ENCODE measurements around the gene NRXN3. TPM values are rescaled to one million over a fixed set of nuclear protein-coding genes. Genes with fewer than 3 reads are reported as not detected.

Gene NRXN3
- polyA plus RNA-seq, 1 experiment: 7.0 TPM

- no peak for DNase-seq (ENCODE audit: low read depth)
- POLR2A ChIA-PET: no interaction called here
- no peak overlapping the region for H3K4me3 ChIP-seq (ENCODE audit: low read depth, low read length)
- no peaks in the 10 kb centered on the region for H3K36me3 ChIP-seq (ENCODE audit: control insufficient read depth, insufficient read depth, low read length)
- TF ChIP-seq, protein P1, sequence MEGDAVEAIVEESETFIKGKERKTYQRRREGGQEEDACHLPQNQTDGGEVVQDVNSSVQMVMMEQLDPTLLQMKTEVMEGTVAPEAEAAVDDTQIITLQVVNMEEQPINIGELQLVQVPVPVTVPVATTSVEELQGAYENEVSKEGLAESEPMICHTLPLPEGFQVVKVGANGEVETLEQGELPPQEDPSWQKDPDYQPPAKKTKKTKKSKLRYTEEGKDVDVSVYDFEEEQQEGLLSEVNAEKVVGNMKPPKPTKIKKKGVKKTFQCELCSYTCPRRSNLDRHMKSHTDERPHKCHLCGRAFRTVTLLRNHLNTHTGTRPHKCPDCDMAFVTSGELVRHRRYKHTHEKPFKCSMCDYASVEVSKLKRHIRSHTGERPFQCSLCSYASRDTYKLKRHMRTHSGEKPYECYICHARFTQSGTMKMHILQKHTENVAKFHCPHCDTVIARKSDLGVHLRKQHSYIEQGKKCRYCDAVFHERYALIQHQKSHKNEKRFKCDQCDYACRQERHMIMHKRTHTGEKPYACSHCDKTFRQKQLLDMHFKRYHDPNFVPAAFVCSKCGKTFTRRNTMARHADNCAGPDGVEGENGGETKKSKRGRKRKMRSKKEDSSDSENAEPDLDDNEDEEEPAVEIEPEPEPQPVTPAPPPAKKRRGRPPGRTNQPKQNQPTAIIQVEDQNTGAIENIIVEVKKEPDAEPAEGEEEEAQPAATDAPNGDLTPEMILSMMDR (IDR thresholded peaks at IDR 0.05; ENCODE audit: insufficient read depth, low read depth, low read length): no peak
- H3K27me3 ChIP-seq (ENCODE audit: control insufficient read depth, insufficient read depth, low read length): no peaks in the 10 kb centered on the region
- CTCF ChIA-PET: no interaction called here
These were observed 228.0 kb downstream of the NRXN3 start for GRCh38 chr14:78398216-78398615.

DNA sequence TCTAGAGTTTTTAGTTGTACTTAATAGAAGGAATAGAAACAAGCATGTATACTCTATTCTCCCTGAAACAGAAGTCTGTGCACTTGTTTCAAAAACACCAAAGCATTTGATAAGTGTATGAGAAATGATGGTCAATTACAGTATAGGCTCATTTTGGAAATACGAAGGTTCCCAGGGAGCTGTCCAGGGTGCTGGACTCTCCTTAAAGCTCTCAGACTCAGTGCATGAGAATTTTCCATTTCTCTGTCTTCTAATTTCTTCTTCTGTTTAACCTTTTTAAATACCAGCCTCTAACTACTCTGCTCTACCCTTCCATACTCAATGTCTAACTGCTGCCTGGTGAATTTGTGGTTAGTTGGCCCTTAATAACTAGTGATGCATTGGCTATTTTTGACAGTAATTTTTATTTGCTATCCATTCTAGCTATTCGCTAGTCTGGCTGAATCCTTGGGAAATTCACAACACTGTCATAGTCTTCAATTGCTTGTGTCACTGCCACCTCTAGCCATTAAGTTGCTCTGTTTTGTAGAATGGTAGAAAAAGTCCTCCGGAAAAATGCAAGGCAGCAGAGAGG, 229.2 kb downstream of the NRXN3 start:
- POLR2A ChIA-PET: no interaction called here
- TF ChIP-seq, protein P1 (IDR thresholded peaks at IDR 0.05; ENCODE audit: insufficient read depth, low read depth, low read length): no peak
- DNase-seq (ENCODE audit: low read depth): no peak
- H3K27me3 ChIP-seq (ENCODE audit: control insufficient read depth, insufficient read depth, low read length): no peaks in the 10 kb centered on the region
- CTCF ChIA-PET: no interaction called here
- no peak overlapping the region for H3K4me3 ChIP-seq (ENCODE audit: low read depth, low read length)
- H3K36me3 ChIP-seq (ENCODE audit: control insufficient read depth, insufficient read depth, low read length): no peaks in the 10 kb centered on the region

GRCh38 chr14:78401866-78402265, 231.7 kb downstream of the NRXN3 start:
- POLR2A ChIA-PET: no interaction called here
- TF ChIP-seq, protein P1 (IDR thresholded peaks at IDR 0.05; ENCODE audit: insufficient read depth, low read depth, low read length): no peak

DNA sequence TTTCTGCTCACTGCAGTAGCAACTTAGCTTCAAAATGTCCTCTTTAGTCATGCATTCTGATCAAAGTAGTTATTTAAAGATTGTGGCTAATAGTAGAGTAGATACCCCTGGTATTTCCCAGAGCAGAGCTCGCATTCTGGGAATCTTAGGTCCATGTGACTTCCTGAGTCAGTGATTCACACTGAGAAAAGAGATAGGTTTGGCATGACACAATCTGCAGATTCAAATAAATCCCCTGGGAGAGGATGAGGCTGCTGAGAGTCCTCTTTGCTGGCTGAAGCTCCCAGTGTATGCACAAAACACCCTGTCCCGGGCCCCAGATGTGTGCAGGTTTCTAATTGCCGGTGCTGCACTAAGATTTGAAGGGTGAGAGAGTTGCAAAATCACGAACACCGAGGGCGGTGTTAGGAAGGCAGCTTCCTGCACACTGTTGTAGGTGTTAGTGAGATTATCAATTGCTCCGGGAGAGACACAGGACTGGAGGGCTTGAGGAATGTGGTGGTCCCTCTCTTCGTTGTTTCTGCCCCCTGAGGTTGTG, 233.2 kb downstream of the NRXN3 start:
- no peak for DNase-seq (ENCODE audit: low read depth)
- TF ChIP-seq, protein P1 (IDR thresholded peaks at IDR 0.05; ENCODE audit: insufficient read depth, low read depth, low read length): no peak
- POLR2A ChIA-PET: no interaction called here

More at GRCh38 chr14:78401866-78402265, 231.7 kb downstream of the NRXN3 start:
- H3K4me3 ChIP-seq (ENCODE audit: low read depth, low read length): no peak overlapping the region
- H3K36me3 ChIP-seq (ENCODE audit: control insufficient read depth, insufficient read depth, low read length): no peaks in the 10 kb centered on the region
- H3K27me3 ChIP-seq (ENCODE audit: control insufficient read depth, insufficient read depth, low read length): no peaks in the 10 kb centered on the region
- no peak for DNase-seq (ENCODE audit: low read depth)
- CTCF ChIA-PET: no interaction called here

DNA sequence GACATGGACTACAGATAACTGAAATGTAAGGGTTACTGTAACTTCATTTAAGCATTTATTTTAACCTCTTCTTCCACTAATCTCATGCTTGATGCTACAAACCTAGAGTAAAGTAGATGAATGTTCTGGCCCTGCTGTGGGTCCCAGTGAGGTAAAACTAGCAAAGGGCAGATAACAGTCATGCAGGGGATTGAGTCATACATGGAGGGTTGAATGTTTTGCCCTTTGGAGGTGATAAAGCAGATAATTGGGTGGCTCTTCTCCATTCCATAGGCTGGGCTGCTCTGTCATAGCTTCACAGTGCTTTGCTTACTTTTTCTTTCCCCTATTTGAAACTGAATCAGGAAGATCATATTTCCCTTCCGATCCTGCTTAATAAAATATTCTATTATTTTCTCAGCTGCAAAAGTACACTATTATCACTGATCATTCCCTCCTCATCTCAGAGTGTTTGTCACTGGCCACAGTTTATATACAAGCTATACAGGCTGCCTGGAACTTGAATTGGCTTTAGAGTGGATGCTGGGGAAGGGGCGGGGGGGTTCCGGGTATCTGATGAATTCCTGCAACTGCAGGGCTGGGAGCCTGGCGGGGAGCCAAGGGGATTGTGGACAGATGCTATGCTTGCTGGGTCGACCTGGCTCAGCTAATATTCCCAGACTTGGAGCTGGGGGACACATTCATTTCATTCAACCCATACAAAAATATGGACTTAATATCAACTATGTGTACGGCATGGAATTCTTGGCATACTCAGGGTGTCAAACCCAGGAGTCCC, 235.1 kb downstream of the NRXN3 start:
- TF ChIP-seq, protein P1 (IDR thresholded peaks at IDR 0.05; ENCODE audit: insufficient read depth, low read depth, low read length): no peak
- Histone ChIP-seq H3K27me3 (ENCODE audit: control insufficient read depth, insufficient read depth, low read length) (no peaks in the 10 kb centered on the region), H3K4me3 (ENCODE audit: low read depth, low read length) (no peak overlapping the region), H3K36me3 (ENCODE audit: control insufficient read depth, insufficient read depth, low read length) (no peaks in the 10 kb centered on the region)
- DNase-seq (ENCODE audit: low read depth): no peak
- ChIA-PET CTCF (interaction anchor here (0.6 kb wide), 1 partner anchor 45 kb away, joined by 3 read pairs; no protein-coding TSS in a partner anchor), POLR2A (no interaction called here)

More for the DNA sequence above, 233.2 kb downstream of the NRXN3 start:
- H3K4me3 ChIP-seq (ENCODE audit: low read depth, low read length): no peak overlapping the region
- H3K27me3 ChIP-seq (ENCODE audit: control insufficient read depth, insufficient read depth, low read length): no peaks in the 10 kb centered on the region
- CTCF ChIA-PET: no interaction called here
- no peaks in the 10 kb centered on the region for H3K36me3 ChIP-seq (ENCODE audit: control insufficient read depth, insufficient read depth, low read length)

Measured in BJ (cell line).